ENCODE results near the gene ERP29. TPM values are rescaled to one million over a fixed set of nuclear protein-coding genes. Genes with fewer than 3 reads are reported as not detected.

ERP29 gene
- total RNA-seq, 4 donors from 2014 or later: 12.9 to 36.5 (median 29.7) TPM

GRCh38 chr12:112010415-112011344, 2.5 kb upstream of the ERP29 start:
- H3K4me3 ChIP-seq: no peak overlapping the region
- no peak for TF ChIP-seq CTCF (IDR thresholded peaks at IDR 0.05)
- no peak for TF ChIP-seq EP300 (IDR thresholded peaks at IDR 0.05)
- no peak for TF ChIP-seq POLR2A (IDR thresholded peaks at IDR 0.05)
- no peaks in the 10 kb centered on the region for H3K27me3 ChIP-seq
- whole genome bisulfite sequencing, 2 donors: 91 to 96% methylated on average over 6 to 7 of the region's 8 CpGs
- H3K27ac ChIP-seq: no peak overlapping the region
- H3K36me3 ChIP-seq: peaks cover 0 to 8% (median 0%) of the 10 kb centered on the region in 3 donors
- no peaks in the 10 kb centered on the region for H3K9me3 ChIP-seq
- no peak for DNase-seq (ENCODE audit: low spot score in 2 of 2)
- peaks cover 0 to 52% (median 22%) of the 10 kb centered on the region in 4 donors for H3K4me1 ChIP-seq

- Histone ChIP-seq H3K9me3 (no peaks in the 10 kb centered on the region), H3K36me3 (peaks cover 0 to 17% (median 0%) of the 10 kb centered on the region in 3 donors), H3K4me3 (peak overlapping the region in 2 of 4 donors; percentile 40 to 100), H3K4me1 (peaks cover 0 to 46% (median 22%) of the 10 kb centered on the region in 4 donors), H3K27me3 (no peaks in the 10 kb centered on the region), H3K27ac (peak overlapping the region in 1 of 4 donors; percentile 85)
- TF ChIP-seq EP300 (IDR thresholded peaks at IDR 0.05) (no peak), POLR2A (IDR thresholded peaks at IDR 0.05) (no peak), CTCF (IDR thresholded peaks at IDR 0.05) (no peak)
- WGBS, 2 donors: 90 to 92% methylated on average over 8 of the region's 8 CpGs
- DNase-seq (ENCODE audit: low spot score in 2 of 2): no peak
Observed at GRCh38 chr12:112011685-112012084, 1.5 kb upstream of the ERP29 start.

- no peak for DNase-seq (ENCODE audit: low spot score in 2 of 2)
- Histone ChIP-seq H3K27me3 (no peaks in the 10 kb centered on the region), H3K4me3 (peak overlapping the region; percentile 68 to 100 (median 82)), H3K9me3 (no peaks in the 10 kb centered on the region), H3K4me1 (peaks cover 0 to 56% (median 22%) of the 10 kb centered on the region in 4 donors), H3K27ac (peak overlapping the region; percentile 56 to 98 (median 92)), H3K36me3 (peaks cover 0 to 29% (median 0%) of the 10 kb centered on the region in 3 donors)
- WGBS, 2 donors: 3% methylated on average over 31 to 51 of the region's 54 CpGs
- TF ChIP-seq CTCF (IDR thresholded peaks at IDR 0.05) (peak in 2 of 5 experiments; percentile 32 to 49), POLR2A (IDR thresholded peaks at IDR 0.05) (no peak)
Observed at GRCh38 chr12:112013601-112014402, 576 bp downstream of the ERP29 start.

GRCh38 chr12:112015938-112016337, 2.7 kb downstream of the ERP29 start:
- peaks cover 0 to 43% (median 0%) of the 10 kb centered on the region in 3 donors for H3K36me3 ChIP-seq

More at GRCh38 chr12:112015938-112016337, 2.7 kb downstream of the ERP29 start:
- TF ChIP-seq EP300 (IDR thresholded peaks at IDR 0.05): no peak
- TF ChIP-seq POLR2A (IDR thresholded peaks at IDR 0.05): no peak
- TF ChIP-seq CTCF (IDR thresholded peaks at IDR 0.05): no peak
- Histone ChIP-seq H3K27me3 (no peaks in the 10 kb centered on the region), H3K27ac (no peak overlapping the region), H3K4me3 (no peak overlapping the region), H3K4me1 (peaks cover 0 to 51% (median 22%) of the 10 kb centered on the region in 4 donors), H3K9me3 (no peaks in the 10 kb centered on the region)
- DNase-seq (ENCODE audit: low spot score in 2 of 2): no peak
- WGBS, 2 donors: 94 to 97% methylated on average over 6 of the region's 6 CpGs

Data from tibial nerve (tissue), 4 donors.